Prostate gland (tissue), 2 donors: ENCODE data around the gene GALNT14.

Experiments used
- POLR2AphosphoS5 ChIP-seq: sonication (generic); formaldehyde crosslinking; IDR thresholded peaks from one replicate; pipeline ENCODE4 v1.6.1; 2017; ENCODE audit warnings: antibody characterized with exemption
- TF ChIP-seq, protein P1 (sequence below), 4 experiments: fragments of 200-600 bp in 2 of 4; fragments of 450-650 bp in 2 of 4; sonication (generic) in 2 of 4; IDR thresholded peaks; 1 replicate in 3 of 4; 2 replicates in 1 of 4; pipeline ENCODE4 v1.5.1; 2016 to 2019; ENCODE audit warnings: antibody characterized with exemption in 4 of 4, mild to moderate bottlenecking in 2 of 4, moderate library complexity in 2 of 4

DNA sequence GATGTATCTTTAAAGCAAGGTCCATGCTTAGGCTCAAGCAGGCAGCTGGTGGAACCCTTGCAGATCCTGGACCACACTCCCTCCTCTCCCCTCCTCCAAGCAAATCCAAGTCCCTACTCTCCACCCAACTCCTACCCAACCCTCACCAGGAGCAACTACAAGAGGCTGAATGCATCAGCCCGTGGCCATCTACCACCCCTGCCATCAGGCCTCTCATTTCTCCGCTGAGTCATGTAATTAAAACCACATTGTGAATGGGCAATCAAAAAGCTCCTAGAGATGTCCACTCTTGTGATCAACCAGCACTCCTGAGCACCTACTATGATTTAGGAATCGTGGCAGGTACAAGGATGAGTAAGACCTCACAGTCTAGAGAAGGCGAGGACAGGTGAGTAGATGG is 188.8 kb downstream of the GALNT14 start:
- no peak for TF ChIP-seq POLR2AphosphoS5
- TF ChIP-seq, protein P1, sequence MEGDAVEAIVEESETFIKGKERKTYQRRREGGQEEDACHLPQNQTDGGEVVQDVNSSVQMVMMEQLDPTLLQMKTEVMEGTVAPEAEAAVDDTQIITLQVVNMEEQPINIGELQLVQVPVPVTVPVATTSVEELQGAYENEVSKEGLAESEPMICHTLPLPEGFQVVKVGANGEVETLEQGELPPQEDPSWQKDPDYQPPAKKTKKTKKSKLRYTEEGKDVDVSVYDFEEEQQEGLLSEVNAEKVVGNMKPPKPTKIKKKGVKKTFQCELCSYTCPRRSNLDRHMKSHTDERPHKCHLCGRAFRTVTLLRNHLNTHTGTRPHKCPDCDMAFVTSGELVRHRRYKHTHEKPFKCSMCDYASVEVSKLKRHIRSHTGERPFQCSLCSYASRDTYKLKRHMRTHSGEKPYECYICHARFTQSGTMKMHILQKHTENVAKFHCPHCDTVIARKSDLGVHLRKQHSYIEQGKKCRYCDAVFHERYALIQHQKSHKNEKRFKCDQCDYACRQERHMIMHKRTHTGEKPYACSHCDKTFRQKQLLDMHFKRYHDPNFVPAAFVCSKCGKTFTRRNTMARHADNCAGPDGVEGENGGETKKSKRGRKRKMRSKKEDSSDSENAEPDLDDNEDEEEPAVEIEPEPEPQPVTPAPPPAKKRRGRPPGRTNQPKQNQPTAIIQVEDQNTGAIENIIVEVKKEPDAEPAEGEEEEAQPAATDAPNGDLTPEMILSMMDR (IDR thresholded peaks at IDR 0.05): no peak
